ENCODE results near the gene CBX3.
"Not testable (repeated sequence)": the region's sequence is repeated elsewhere in the genome, so short reads cannot be mapped to it uniquely, and the experiment has no call there.

CBX3 gene

GRCh38 chr7:26201247-26202018 is at the start of gene CBX3:
TSS of gene CBX3 (plus strand) at chr7:26201745. CDS start at chr7:26202999, 1,254 bp downstream.
- intact Hi-C loops (cut with micrococcal nuclease) = loop anchor here (2.0 to 5.0 kb wide), 5 partner anchors 91 to 304 kb away; partner anchors contain the start of gene SNX10

GRCh38 chr7:26151953-26152781 is 49.4 kb upstream of the CBX3 start, which contains the start of gene NFE2L3:
TSS of gene NFE2L3 (plus strand) at chr7:26152198. CDS start at chr7:26152499, 301 bp downstream.
- Mint-ChIP-seq H3K9me3 (no peaks in the 10 kb centered on the region), H3K27ac (peak within 1 kb of the TSS; percentile 98)
- intact Hi-C loops (cut with micrococcal nuclease) = loop anchor here (2.0 to 5.0 kb wide), 2 partner anchors 35 to 51 kb away; no protein-coding TSS in a partner anchor

More at GRCh38 chr7:26201247-26202018, at the start of gene CBX3:
- Mint-ChIP-seq H3K27me3 (no peaks in the 10 kb centered on the region), H3K27ac (peak within 1 kb of the TSS; percentile 100), H3K4me3 (peak within 1 kb of the TSS; percentile 99), H3K36me3 (ENCODE audit: low read depth) (peaks cover 72% of the 10 kb centered on the region), H3K4me1 (ENCODE audit: low read depth) (peaks cover 36% of the 10 kb centered on the region), H3K9me3 (no peaks in the 10 kb centered on the region)

GRCh38 chr7:26152782-26153240 is 48.7 kb upstream of the CBX3 start:
- H3K4me1 Mint-ChIP-seq (ENCODE audit: low read depth) = peaks cover 54% of the 10 kb centered on the region
- peak overlapping the region; percentile 98 for H3K27ac Mint-ChIP-seq
- not testable (repeated sequence) for H3K27me3 Mint-ChIP-seq; H3K9me3 Mint-ChIP-seq; H3K36me3 Mint-ChIP-seq (ENCODE audit: low read depth)
- peak overlapping the region; percentile 87 for H3K4me3 Mint-ChIP-seq
- intact Hi-C loops (cut with micrococcal nuclease) = loop anchor here (2.0 to 5.0 kb wide), 2 partner anchors 34 to 52 kb away; no protein-coding TSS in a partner anchor

More at GRCh38 chr7:26151953-26152781, 49.4 kb upstream of the CBX3 start, which contains the start of gene NFE2L3:
- peak within 1 kb of the TSS; percentile 87 for H3K4me3 Mint-ChIP-seq
- peaks cover 51% of the 10 kb centered on the region for H3K4me1 Mint-ChIP-seq (ENCODE audit: low read depth)
- H3K36me3 Mint-ChIP-seq (ENCODE audit: low read depth) = peaks cover 8% of the 10 kb centered on the region
- H3K27me3 Mint-ChIP-seq = peaks cover 3% of the 10 kb centered on the region

GRCh38 chr7:26153241-26153822 is 48.2 kb upstream of the CBX3 start:
- Mint-ChIP-seq H3K9me3 (no peaks in the 10 kb centered on the region), H3K36me3 (ENCODE audit: low read depth) (peaks cover 8% of the 10 kb centered on the region), H3K27ac (peak overlapping the region; percentile 98), H3K4me3 (peak overlapping the region; percentile 87), H3K27me3 (peaks cover 3% of the 10 kb centered on the region), H3K4me1 (ENCODE audit: low read depth) (peaks cover 59% of the 10 kb centered on the region)
- intact Hi-C loops (cut with micrococcal nuclease) = loop anchor here (2.0 to 5.0 kb wide), 2 partner anchors 34 to 53 kb away; no protein-coding TSS in a partner anchor

GRCh38 chr7:26153823-26154783 is 47.4 kb upstream of the CBX3 start:
- Mint-ChIP-seq H3K4me3 (peak overlapping the region; percentile 87), H3K9me3 (no peaks in the 10 kb centered on the region), H3K36me3 (ENCODE audit: low read depth) (peaks cover 8% of the 10 kb centered on the region), H3K27me3 (peaks cover 4% of the 10 kb centered on the region), H3K4me1 (ENCODE audit: low read depth) (peaks cover 67% of the 10 kb centered on the region), H3K27ac (peak overlapping the region; percentile 98)
- intact Hi-C loops (cut with micrococcal nuclease) = loop anchor here (2.0 to 5.0 kb wide), 2 partner anchors 33 to 53 kb away; no protein-coding TSS in a partner anchor

GRCh38 chr7:26155531-26156375 is 45.8 kb upstream of the CBX3 start:
- peak overlapping the region; percentile 26 for H3K4me3 Mint-ChIP-seq
- intact Hi-C loops (cut with micrococcal nuclease) = no loop called here
- H3K9me3 Mint-ChIP-seq = no peaks in the 10 kb centered on the region
- peaks cover 8% of the 10 kb centered on the region for H3K36me3 Mint-ChIP-seq (ENCODE audit: low read depth)
- peaks cover 4% of the 10 kb centered on the region for H3K27me3 Mint-ChIP-seq
- H3K4me1 Mint-ChIP-seq (ENCODE audit: low read depth) = peaks cover 71% of the 10 kb centered on the region
- peak overlapping the region; percentile 98 for H3K27ac Mint-ChIP-seq

GRCh38 chr7:26156451-26157420 is 44.8 kb upstream of the CBX3 start:
- Mint-ChIP-seq H3K4me3 (peak overlapping the region; percentile 51), H3K9me3 (no peaks in the 10 kb centered on the region), H3K27me3 (peaks cover 1% of the 10 kb centered on the region), H3K4me1 (ENCODE audit: low read depth) (peaks cover 66% of the 10 kb centered on the region), H3K36me3 (ENCODE audit: low read depth) (peaks cover 8% of the 10 kb centered on the region), H3K27ac (peak overlapping the region; percentile 98)
- intact Hi-C loops (cut with micrococcal nuclease) = no loop called here

GRCh38 chr7:26157520-26158105 is 43.9 kb upstream of the CBX3 start:
- H3K4me3 Mint-ChIP-seq = no peak overlapping the region
- peak overlapping the region; percentile 61 for H3K27ac Mint-ChIP-seq
- H3K27me3 Mint-ChIP-seq = peaks cover 1% of the 10 kb centered on the region
- peaks cover 63% of the 10 kb centered on the region for H3K4me1 Mint-ChIP-seq (ENCODE audit: low read depth)
- no peaks in the 10 kb centered on the region for H3K9me3 Mint-ChIP-seq
- H3K36me3 Mint-ChIP-seq (ENCODE audit: low read depth) = peaks cover 8% of the 10 kb centered on the region
- intact Hi-C loops (cut with micrococcal nuclease) = no loop called here

GRCh38 chr7:26159243-26159642 is 42.3 kb upstream of the CBX3 start:
- intact Hi-C loops (cut with micrococcal nuclease) = no loop called here
- H3K4me3 Mint-ChIP-seq = no peak overlapping the region
- H3K27ac Mint-ChIP-seq = peak overlapping the region; percentile 12
- H3K9me3 Mint-ChIP-seq = no peaks in the 10 kb centered on the region
- no peaks in the 10 kb centered on the region for H3K36me3 Mint-ChIP-seq (ENCODE audit: low read depth)
- peaks cover 1% of the 10 kb centered on the region for H3K27me3 Mint-ChIP-seq
- peaks cover 49% of the 10 kb centered on the region for H3K4me1 Mint-ChIP-seq (ENCODE audit: low read depth)

GRCh38 chr7:26160896-26161295 is 40.6 kb upstream of the CBX3 start:
- peaks cover 1% of the 10 kb centered on the region for H3K27me3 Mint-ChIP-seq
- no peaks in the 10 kb centered on the region for H3K36me3 Mint-ChIP-seq (ENCODE audit: low read depth)
- no peaks in the 10 kb centered on the region for H3K9me3 Mint-ChIP-seq
- H3K4me3 Mint-ChIP-seq = no peak overlapping the region
- no peak overlapping the region for H3K27ac Mint-ChIP-seq
- intact Hi-C loops (cut with micrococcal nuclease) = no loop called here
- peaks cover 32% of the 10 kb centered on the region for H3K4me1 Mint-ChIP-seq (ENCODE audit: low read depth)

GRCh38 chr7:26162431-26162830 is 39.1 kb upstream of the CBX3 start:
- no peaks in the 10 kb centered on the region for H3K9me3 Mint-ChIP-seq
- intact Hi-C loops (cut with micrococcal nuclease) = no loop called here
- H3K27ac Mint-ChIP-seq = peak overlapping the region; percentile 37
- peaks cover 1% of the 10 kb centered on the region for H3K27me3 Mint-ChIP-seq
- no peaks in the 10 kb centered on the region for H3K36me3 Mint-ChIP-seq (ENCODE audit: low read depth)
- H3K4me1 Mint-ChIP-seq (ENCODE audit: low read depth) = peaks cover 33% of the 10 kb centered on the region
- no peak overlapping the region for H3K4me3 Mint-ChIP-seq

Measured in dendritic cell treated with granulocyte-macrophage colony-stimulating factor and Interleukin-4, amounts not matched to agents 40 ng/mL and 50 ng/mL, for 4 days (primary cell).